Measurements from ENCODE around the gene MYL6B. TPM values are rescaled to one million over a fixed set of nuclear protein-coding genes. Genes with fewer than 3 reads are reported as not detected.

Gene MYL6B
- total and polyA plus RNA-seq, 2 experiments from 2014 or later = 96.9 to 164 TPM

DNA sequence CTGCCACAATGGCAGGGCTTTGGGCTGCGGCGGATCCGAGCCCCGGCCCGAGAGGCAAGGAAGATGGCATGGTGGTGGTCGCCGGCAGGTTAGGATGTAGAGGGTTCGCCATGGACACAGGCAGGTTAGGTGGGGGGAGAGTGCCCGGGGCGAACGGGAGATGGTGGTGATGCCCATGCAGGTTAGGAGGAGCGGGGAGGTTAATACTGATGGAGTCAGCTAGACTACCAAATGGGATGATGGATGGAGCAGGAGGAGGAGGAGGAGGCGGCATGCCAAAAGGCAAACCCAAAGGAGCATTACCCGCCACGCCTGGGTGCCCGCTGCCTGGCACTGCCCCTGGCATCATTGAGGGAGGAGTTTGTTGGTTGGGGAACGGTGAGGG, 11.9 kb downstream of the MYL6B start (continued):
- TF ChIP-seq, protein P1, sequence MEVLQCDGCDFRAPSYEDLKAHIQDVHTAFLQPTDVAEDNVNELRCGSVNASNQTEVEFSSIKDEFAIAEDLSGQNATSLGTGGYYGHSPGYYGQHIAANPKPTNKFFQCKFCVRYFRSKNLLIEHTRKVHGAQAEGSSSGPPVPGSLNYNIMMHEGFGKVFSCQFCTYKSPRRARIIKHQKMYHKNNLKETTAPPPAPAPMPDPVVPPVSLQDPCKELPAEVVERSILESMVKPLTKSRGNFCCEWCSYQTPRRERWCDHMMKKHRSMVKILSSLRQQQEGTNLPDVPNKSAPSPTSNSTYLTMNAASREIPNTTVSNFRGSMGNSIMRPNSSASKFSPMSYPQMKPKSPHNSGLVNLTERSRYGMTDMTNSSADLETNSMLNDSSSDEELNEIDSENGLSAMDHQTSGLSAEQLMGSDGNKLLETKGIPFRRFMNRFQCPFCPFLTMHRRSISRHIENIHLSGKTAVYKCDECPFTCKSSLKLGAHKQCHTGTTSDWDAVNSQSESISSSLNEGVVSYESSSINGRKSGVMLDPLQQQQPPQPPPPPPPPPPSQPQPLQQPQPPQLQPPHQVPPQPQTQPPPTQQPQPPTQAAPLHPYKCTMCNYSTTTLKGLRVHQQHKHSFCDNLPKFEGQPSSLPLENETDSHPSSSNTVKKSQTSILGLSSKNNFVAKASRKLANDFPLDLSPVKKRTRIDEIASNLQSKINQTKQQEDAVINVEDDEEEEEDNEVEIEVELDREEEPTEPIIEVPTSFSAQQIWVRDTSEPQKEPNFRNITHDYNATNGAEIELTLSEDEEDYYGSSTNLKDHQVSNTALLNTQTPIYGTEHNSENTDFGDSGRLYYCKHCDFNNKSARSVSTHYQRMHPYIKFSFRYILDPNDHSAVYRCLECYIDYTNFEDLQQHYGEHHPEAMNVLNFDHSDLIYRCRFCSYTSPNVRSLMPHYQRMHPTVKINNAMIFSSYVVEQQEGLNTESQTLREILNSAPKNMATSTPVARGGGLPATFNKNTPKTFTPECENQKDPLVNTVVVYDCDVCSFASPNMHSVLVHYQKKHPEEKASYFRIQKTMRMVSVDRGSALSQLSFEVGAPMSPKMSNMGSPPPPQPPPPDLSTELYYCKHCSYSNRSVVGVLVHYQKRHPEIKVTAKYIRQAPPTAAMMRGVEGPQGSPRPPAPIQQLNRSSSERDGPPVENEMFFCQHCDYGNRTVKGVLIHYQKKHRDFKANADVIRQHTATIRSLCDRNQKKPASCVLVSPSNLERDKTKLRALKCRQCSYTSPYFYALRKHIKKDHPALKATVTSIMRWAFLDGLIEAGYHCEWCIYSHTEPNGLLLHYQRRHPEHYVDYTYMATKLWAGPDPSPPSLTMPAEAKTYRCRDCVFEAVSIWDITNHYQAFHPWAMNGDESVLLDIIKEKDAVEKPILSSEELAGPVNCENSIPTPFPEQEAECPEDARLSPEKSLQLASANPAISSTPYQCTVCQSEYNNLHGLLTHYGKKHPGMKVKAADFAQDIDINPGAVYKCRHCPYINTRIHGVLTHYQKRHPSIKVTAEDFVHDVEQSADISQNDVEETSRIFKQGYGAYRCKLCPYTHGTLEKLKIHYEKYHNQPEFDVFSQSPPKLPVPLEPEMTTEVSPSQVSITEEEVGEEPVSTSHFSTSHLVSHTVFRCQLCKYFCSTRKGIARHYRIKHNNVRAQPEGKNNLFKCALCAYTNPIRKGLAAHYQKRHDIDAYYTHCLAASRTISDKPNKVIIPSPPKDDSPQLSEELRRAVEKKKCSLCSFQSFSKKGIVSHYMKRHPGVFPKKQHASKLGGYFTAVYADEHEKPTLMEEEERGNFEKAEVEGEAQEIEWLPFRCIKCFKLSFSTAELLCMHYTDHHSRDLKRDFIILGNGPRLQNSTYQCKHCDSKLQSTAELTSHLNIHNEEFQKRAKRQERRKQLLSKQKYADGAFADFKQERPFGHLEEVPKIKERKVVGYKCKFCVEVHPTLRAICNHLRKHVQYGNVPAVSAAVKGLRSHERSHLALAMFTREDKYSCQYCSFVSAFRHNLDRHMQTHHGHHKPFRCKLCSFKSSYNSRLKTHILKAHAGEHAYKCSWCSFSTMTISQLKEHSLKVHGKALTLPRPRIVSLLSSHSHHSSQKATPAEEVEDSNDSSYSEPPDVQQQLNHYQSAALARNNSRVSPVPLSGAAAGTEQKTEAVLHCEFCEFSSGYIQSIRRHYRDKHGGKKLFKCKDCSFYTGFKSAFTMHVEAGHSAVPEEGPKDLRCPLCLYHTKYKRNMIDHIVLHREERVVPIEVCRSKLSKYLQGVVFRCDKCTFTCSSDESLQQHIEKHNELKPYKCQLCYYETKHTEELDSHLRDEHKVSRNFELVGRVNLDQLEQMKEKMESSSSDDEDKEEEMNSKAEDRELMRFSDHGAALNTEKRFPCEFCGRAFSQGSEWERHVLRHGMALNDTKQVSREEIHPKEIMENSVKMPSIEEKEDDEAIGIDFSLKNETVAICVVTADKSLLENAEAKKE (CRISPR knock-in tag; IDR thresholded peaks at IDR 0.05) = no peak

DNA sequence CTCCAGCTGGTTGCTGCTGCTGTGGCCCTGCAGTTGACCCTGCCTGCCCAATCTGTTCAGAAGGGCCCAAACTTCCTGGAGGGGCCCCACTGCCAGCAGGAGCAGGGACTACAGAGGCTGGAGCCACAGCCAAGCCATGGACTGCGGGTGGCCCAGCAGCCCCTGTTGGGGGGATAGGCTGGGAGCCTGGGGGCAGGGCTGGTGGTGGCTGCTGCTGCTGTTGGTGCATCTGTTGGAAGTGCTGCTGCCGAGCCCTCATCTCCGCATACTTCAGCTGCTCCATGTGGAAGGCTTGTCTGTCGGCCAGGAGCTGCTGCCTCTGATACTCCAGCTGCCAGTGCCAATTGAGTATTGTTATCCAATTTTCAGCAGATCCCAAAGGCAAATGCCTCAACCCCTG, 13.0 kb downstream of the MYL6B start:
- H3K4me1 Mint-ChIP-seq = peaks cover 35% of the 10 kb centered on the region
- H3K4me2 ChIP-seq = no peak overlapping the region
- 0 out of 2 replicates have a peak, but pooled peaks cover 10% of the 10 kb centered on the region for H3K79me2 ChIP-seq (replicated peaks; ENCODE audit: insufficient read depth)
- ATAC-seq (peak; percentile 1; the same call in 2 of the 3 replicates), DNase-seq (ENCODE audit: low spot score) (no peak)
- TF ChIP-seq STAT1 (IDR thresholded peaks at IDR 0.05; ENCODE audit: unreplicated experiment) (no peak), ZNF331 (CRISPR knock-in tag; IDR thresholded peaks at IDR 0.05; ENCODE audit: low read depth) (no peak), POLR2AphosphoS5 (IDR thresholded peaks at IDR 0.05; ENCODE audit: low read depth) (no peak), NANOG (IDR thresholded peaks at IDR 0.05; ENCODE audit: borderline replicate concordance) (no peak), JUNB (IDR thresholded peaks at IDR 0.05; ENCODE audit: unreplicated experiment) (no peak)
- no peaks in the 10 kb centered on the region for H3K9me2 ChIP-seq (ENCODE audit: insufficient read depth)
- H3K4me1 ChIP-seq (ENCODE audit: insufficient read depth) = peaks cover 30% of the 10 kb centered on the region
- peaks cover 34% of the 10 kb centered on the region for H3K27me3 Mint-ChIP-seq (ENCODE audit: insufficient read depth, low read depth, poor library complexity)
- H3K27ac ChIP-seq (ENCODE audit: low read depth) = 0 out of 2 replicates have a peak overlapping the region, but pooled peaks have one; percentile 63
- H4K20me1 ChIP-seq (replicated peaks; ENCODE audit: insufficient read depth) = peaks cover 25% of the 10 kb centered on the region
- peaks cover 62% of the 10 kb centered on the region for H3K36me3 ChIP-seq (ENCODE audit: insufficient read depth)
- no peak overlapping the region for H2AFZ ChIP-seq
- H3K9me3 Mint-ChIP-seq = no peaks in the 10 kb centered on the region
- no peak overlapping the region for H3K4me3 ChIP-seq
- H3K4me3 Mint-ChIP-seq = no peak overlapping the region
- peaks cover 93% of the 10 kb centered on the region for H3K36me3 Mint-ChIP-seq (ENCODE audit: low read depth)
- peaks cover 51% of the 10 kb centered on the region for H3F3A ChIP-seq (replicated peaks; ENCODE audit: low read depth)
- H3K27ac Mint-ChIP-seq = peak overlapping the region; percentile 18; the same call in 1 of the 2 replicates
- no peaks in the 10 kb centered on the region for H3K27me3 ChIP-seq (ENCODE audit: insufficient read depth)

Data from GM23338 (cell line).